SHP77 (cell line): ENCODE results near the gene DCUN1D1.

Experiments
- DNase-seq, 2 experiments: peaks; one replicate each; lab custom pipeline; 2025; lab: John Stamatoyannopoulos, UW

The DCUN1D1 gene

GRCh38 chr3:182936239-182936917, 44.0 kb downstream of the DCUN1D1 start:
- no peak for DNase-seq

GRCh38 chr3:182935803-182936202, 44.5 kb downstream of the DCUN1D1 start:
- no peak for DNase-seq

DNA sequence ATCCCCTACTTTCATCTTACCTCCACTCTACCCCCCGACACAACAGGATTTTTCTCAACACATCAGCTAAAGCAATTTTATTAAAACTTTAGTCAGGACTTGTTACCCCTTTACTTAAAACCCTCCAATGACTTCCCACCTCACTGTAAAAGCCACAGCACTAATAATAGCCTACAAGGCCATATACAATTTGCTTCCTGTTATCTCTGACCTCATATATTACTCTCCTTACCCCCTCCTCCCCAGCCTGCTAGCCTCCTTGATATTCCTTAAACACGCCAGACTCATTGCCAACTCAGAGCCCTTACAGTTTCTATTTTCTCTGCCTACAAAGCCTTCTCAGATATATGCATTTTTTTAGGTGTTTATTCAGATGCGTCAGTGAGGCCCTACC, 54.4 kb downstream of the DCUN1D1 start:
- no peak for DNase-seq

GRCh38 chr3:182925330-182925943, 54.9 kb downstream of the DCUN1D1 start:
- no peak for DNase-seq

GRCh38 chr3:182921665-182922355, 58.5 kb downstream of the DCUN1D1 start:
- DNase-seq: no peak

DNA sequence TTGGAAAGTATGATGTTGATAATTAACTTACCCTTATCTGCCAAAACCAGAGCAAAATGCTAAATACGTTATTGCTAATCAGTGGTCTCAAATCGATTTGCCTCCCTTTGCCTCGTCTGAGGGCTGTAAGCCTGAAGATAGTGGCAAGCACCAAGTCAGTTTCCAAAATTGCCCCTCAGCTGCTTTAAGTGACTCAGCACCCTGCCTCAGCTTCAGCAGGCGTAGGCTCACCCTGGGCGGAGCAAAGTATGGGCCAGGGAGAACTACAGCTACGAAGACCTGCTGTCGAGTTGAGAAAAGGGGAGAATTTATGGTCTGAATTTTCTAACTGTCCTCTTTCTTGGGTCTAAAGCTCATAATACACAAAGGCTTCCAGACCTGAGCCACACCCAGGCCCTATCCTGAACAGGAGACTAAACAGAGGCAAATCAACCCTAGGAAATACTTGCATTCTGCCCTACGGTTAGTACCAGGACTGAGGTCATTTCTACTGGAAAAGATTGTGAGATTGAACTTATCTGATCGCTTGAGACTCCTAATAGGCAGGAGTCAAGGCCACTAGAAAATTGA, 59.7 kb downstream of the DCUN1D1 start:
- DNase-seq: no peak

DNA sequence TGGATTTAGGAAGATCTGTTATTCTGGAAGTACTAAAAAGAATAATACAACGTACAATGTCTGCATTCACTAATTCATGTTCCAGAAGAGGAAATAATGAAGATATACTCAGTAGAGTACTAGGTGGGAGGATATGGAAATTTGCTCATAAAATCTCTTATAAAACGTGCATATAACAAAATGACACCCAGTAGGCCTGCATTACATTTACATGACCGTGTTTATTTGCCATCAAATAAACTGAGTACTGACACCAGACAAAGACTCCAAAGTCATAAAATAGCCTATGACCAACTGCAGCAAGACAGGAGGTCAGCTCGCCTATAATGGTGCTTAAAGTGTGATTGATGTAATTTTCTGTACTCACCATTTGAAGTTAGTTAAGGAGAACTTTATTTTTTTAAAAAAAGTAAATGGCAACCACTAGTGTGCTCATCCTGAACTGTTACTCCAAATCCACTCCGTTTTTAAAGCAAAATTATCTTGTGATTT, 60.4 kb downstream of the DCUN1D1 start:
- DNase-seq: no peak

DNA sequence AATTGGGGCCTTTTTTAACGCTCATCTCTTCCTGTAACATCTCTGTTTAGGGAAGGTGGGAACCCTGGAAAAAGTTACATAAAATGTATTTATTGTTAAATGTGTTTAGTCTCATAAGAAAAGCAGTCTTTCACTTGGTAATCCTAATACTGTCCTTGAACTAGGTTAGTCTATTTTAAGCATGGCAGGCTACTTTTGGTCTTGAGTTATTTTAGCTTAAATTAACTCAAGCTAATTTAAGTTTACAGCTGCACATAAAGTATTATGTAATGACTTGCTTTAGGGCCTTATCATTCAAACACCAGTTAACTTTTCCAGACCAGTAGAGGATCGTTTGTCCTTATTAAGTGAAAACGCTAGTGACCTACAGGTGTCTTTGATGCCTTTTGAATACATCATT, 63.2 kb downstream of the DCUN1D1 start:
- DNase-seq: no peak

DNA sequence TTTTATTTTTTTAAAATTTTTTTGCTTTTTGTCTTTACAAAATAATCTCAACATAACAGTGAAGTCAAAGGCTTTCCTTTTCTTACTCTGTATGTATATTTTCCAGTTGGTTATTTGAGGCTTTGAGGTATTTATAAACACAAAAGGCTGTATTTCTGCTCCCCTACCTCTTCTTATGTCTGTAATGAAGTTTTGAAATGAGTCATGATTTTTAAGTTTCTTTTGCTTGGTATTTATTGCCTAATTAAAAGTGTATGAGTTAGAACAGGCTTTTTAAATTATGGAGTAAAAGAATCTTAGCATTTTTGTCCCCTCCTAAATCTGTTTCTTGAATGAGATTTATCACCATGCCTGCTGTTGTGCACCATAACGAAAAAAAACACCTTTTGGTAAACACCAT, 66.0 kb downstream of the DCUN1D1 start:
- no peak for DNase-seq

- DNase-seq: no peak
These were observed 66.4 kb downstream of the DCUN1D1 start for GRCh38 chr3:182913889-182914288.

DNA sequence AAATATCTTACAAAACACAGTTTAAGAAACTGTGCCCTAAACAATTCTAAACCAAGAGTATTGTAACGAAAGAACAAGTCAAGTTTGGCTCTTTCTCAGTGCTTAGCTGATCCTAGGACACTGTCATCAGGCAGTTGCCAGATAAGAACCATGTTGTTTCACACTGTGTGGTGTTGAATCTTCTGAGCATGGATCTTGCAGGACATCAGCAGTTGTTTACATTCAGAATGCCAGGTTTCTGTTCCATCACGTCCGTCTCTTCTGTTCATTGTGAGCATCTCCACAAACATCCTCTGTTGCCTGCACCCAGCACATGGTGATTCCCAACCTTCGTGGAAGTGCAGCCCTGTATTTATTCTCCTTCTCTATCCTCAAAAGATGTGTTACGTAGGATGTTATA, 67.9 kb downstream of the DCUN1D1 start:
- DNase-seq: no peak

DNA sequence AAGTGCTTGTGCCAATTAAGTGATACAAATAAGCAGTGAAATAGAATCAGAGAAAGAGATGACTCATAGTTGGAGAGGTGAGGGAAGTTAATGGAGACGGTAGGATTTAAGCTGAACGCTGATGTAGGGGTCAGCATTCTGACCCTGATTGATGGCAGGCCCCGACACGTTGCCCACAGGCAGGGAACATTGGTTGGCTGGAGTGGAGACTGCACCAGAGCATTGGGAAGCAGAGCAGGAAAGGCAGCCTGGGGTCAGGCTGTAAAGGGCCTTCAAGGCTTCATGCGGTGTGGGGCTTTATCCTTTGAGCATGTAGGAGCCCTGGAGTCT, 68.6 kb downstream of the DCUN1D1 start:
- no peak for DNase-seq

GRCh38 chr3:182910936-182911781, 69.2 kb downstream of the DCUN1D1 start:
- no peak for DNase-seq

DNA sequence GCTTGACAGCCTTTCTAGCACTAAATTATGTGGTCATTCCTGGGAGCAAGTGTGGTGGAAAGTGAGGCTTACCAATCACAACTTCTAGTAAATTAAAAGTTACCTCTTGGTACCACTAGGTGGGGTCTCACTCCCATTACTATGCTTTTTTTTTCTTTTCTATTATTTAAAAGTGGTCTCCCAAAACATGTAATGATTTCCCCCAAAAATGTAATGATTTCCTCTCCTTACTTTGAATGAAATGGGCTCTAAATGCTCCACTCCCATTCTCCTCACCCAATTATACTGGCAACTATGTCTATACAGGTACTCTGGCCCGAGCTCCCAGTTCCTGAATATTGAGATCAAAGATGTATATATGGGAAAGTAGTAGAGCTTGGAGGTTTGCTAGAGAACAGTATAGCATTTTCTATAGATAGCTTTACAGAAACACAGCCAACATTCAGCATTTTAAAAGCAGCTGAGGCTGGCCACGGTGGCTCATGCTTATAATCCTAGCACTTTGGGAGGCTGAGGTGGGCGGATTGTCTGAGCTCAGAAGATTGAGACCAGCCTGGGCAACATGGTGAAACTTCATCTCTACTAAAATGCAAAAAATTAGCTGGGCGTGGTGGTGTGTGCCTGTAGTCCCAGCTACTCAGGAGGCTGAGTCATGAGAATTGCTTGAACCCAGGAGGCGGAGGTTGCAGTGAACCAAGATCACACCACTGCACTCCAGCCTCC, 70.9 kb downstream of the DCUN1D1 start:
- DNase-seq: peak in 1 of 2 experiments; percentile 14

- no peak for DNase-seq
These were observed 71.9 kb downstream of the DCUN1D1 start for GRCh38 chr3:182908471-182908870.

GRCh38 chr3:182906036-182906435, 74.3 kb downstream of the DCUN1D1 start:
- DNase-seq: no peak

- no peak for DNase-seq
These were observed 74.7 kb downstream of the DCUN1D1 start for GRCh38 chr3:182905623-182906022.

DNA sequence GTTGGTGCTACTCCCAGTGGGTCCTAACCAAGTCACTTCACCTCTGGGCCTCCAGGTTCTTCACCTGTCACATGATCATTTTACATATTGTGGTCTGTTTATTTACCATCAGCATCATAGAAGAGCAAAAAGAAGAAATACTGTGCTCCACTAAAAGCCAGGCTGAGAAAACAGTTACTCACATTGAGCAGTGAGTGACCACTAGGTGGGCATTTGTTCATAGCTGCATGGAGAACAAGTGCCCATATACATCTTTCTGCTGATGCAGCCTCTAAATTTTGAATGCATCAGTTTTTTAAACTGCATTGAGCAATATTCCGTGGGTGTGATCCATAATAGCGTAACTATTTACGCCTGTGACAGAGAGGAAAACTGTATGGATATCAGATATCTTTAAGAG, 76.2 kb downstream of the DCUN1D1 start:
- no peak for DNase-seq

- DNase-seq: peak in 1 of 2 experiments; percentile 5
These were observed 78.1 kb downstream of the DCUN1D1 start for GRCh38 chr3:182902236-182902635.

GRCh38 chr3:182896553-182896952, 83.8 kb downstream of the DCUN1D1 start:
- no peak for DNase-seq

DNA sequence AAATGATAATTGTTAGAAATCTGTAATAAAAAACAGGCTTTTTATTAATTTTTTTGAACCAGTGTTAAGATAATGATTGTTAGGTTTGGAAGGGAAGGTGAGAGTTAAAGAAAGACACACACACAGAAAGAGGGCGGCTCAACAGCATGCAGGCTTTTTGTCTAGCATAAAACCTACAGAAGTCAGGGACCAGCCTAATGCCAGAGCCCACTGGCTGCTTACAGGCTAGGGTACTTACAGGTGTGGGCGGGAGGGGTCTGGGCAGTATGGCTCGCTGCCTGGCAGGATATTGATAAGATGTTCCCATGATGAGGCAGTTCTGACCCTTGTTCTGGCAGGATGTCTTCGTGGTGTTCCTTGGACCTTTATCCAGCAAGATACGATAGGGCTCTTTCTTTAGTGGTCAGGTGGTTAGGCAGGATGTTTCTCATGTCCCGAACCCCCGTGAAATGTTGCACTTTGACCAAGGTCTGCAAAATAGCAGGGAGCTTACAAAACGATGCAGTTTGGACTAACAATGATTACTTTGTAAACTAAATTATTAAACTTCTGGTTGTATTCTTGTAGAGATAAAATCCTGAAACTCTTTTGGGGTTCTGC, 84.7 kb downstream of the DCUN1D1 start:
- DNase-seq: no peak
